ENCODE measurements around the gene DPF3. TPM values are rescaled to one million over a fixed set of nuclear protein-coding genes. Genes with fewer than 3 reads are reported as not detected.

The DPF3 gene
- total and polyA plus RNA-seq, 2 donors (not counting 1 experiment from before 2014, with no cell fraction given): 7.6 to 13.7 TPM

DNA sequence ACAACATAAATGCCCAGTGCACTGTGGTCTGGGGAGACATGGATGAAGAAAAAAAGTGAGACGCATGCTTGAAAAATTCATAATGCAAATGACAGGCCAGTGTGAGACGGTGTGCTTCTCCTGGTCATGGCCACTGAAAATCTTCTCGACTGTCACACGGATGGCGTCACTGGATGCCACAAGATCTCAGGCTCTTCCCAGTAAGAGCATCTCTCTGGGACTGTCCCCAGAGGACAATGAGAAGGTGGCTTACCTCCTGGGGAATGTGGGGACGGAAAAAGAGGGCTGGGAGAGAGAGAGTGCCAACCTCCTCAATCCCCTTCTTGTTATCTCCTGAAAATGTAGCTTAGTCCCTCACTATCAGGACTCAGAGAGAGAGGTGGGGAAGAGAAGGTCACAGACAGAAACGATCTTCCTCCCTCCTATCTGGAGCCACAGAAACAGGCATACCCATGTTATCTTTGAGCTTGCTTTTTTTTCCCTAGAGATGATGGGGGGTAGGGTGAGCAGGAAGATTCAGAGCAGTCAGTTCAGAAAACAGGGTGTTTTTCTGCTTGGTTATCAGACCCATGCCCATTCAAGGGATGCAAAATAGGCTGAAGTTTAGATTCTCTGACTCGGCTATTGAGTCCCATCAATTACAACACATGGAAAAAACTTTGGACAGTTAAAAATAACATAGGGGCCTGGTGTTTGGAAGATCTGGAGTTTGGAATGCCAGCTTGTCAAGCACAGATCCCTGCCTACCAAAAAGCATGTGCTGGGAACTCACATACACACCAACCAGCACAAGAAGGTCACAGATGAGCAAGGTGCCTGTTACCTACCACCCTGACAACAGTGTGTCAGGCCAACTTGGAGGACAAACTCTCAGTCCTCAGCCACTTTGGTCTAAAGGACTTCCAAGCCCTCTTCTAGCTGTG, 24.2 kb downstream of the DPF3 start:
- no peak overlapping the region for H3K4me3 ChIP-seq (replicated peaks in 1 of 4; ENCODE audit: control extremely low read depth in 1 of 4, insufficient read depth in 1 of 4, low read depth in 3 of 4, low read length in 4 of 4)
- H3K4me1 ChIP-seq (ENCODE audit: control insufficient read depth, extremely low read depth, insufficient read depth, low read length): no peaks in the 10 kb centered on the region
- H3K36me3 ChIP-seq (ENCODE audit: control insufficient read depth, insufficient read depth, low read length): no peaks in the 10 kb centered on the region
- H4K20me1 ChIP-seq (ENCODE audit: control insufficient read depth, extremely low read depth, insufficient read depth, low read length): no peaks in the 10 kb centered on the region
- no peaks in the 10 kb centered on the region for H3K27me3 ChIP-seq (ENCODE audit: control insufficient read depth, insufficient read depth, low read length)
- no peak for TF ChIP-seq EZH2 (IDR thresholded peaks at IDR 0.05; ENCODE audit: low read length, missing control alignments)
- TF ChIP-seq, protein P1, sequence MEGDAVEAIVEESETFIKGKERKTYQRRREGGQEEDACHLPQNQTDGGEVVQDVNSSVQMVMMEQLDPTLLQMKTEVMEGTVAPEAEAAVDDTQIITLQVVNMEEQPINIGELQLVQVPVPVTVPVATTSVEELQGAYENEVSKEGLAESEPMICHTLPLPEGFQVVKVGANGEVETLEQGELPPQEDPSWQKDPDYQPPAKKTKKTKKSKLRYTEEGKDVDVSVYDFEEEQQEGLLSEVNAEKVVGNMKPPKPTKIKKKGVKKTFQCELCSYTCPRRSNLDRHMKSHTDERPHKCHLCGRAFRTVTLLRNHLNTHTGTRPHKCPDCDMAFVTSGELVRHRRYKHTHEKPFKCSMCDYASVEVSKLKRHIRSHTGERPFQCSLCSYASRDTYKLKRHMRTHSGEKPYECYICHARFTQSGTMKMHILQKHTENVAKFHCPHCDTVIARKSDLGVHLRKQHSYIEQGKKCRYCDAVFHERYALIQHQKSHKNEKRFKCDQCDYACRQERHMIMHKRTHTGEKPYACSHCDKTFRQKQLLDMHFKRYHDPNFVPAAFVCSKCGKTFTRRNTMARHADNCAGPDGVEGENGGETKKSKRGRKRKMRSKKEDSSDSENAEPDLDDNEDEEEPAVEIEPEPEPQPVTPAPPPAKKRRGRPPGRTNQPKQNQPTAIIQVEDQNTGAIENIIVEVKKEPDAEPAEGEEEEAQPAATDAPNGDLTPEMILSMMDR (conservative IDR thresholded peaks at IDR 0.05 in 1 of 2, IDR thresholded peaks at IDR 0.05 in 1 of 2; ENCODE audit: low read depth in 1 of 2, low read length in 2 of 2): no peak
- H3K9ac ChIP-seq (ENCODE audit: insufficient read depth, low read length): no peak overlapping the region
- no peak for DNase-seq (ENCODE audit: low read depth in 2 of 2)
- H3K27ac ChIP-seq (ENCODE audit: insufficient read depth, low read length): no peak overlapping the region
- H3K79me2 ChIP-seq (ENCODE audit: control insufficient read depth, insufficient read depth, low read length): peaks cover 34% of the 10 kb centered on the region
- no peak overlapping the region for H2AFZ ChIP-seq (ENCODE audit: low read length)
- no peaks in the 10 kb centered on the region for H3K9me3 ChIP-seq (ENCODE audit: control insufficient read depth, insufficient read depth, low read depth, low read length)
- H3K4me2 ChIP-seq (ENCODE audit: extremely low read depth, insufficient read depth, low read length): no peak overlapping the region

DNA sequence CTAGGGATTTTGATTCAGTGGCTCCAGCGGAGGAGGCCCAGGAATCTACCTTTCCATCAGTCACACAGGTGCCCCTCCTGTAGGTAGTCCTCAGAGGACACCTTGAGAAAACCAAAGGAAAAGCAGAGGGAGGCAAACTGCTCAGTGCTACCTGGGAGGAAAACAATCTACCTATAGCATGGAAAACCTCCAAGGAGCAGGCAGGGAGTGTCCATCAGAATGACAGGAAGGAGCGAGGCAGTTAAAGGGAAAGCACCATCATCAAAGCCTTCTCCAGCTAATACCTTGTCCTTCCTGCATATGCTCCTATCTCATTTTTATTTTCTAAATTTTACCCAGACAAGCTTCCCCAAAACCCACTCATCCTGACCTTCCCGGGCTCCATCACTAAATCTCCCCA, 25.4 kb downstream of the DPF3 start:
- TF ChIP-seq, protein P1 (conservative IDR thresholded peaks at IDR 0.05 in 1 of 2, IDR thresholded peaks at IDR 0.05 in 1 of 2; ENCODE audit: low read depth in 1 of 2, low read length in 2 of 2): no peak
- TF ChIP-seq EZH2 (IDR thresholded peaks at IDR 0.05; ENCODE audit: low read length, missing control alignments): no peak
- no peaks in the 10 kb centered on the region for H3K36me3 ChIP-seq (ENCODE audit: control insufficient read depth, insufficient read depth, low read length)
- no peaks in the 10 kb centered on the region for H3K27me3 ChIP-seq (ENCODE audit: control insufficient read depth, insufficient read depth, low read length)
- no peak overlapping the region for H3K9ac ChIP-seq (ENCODE audit: insufficient read depth, low read length)
- H3K79me2 ChIP-seq (ENCODE audit: control insufficient read depth, insufficient read depth, low read length): peaks cover 40% of the 10 kb centered on the region
- no peak overlapping the region for H2AFZ ChIP-seq (ENCODE audit: low read length)
- no peak overlapping the region for H3K4me2 ChIP-seq (ENCODE audit: extremely low read depth, insufficient read depth, low read length)
- H3K27ac ChIP-seq (ENCODE audit: insufficient read depth, low read length): no peak overlapping the region
- peaks cover 1% of the 10 kb centered on the region for H3K4me1 ChIP-seq (ENCODE audit: control insufficient read depth, extremely low read depth, insufficient read depth, low read length)
- no peak for DNase-seq (ENCODE audit: low read depth in 2 of 2)
- H3K4me3 ChIP-seq (replicated peaks in 1 of 4; ENCODE audit: control extremely low read depth in 1 of 4, insufficient read depth in 1 of 4, low read depth in 3 of 4, low read length in 4 of 4): no peak overlapping the region
- no peaks in the 10 kb centered on the region for H4K20me1 ChIP-seq (ENCODE audit: control insufficient read depth, extremely low read depth, insufficient read depth, low read length)
- no peaks in the 10 kb centered on the region for H3K9me3 ChIP-seq (ENCODE audit: control insufficient read depth, insufficient read depth, low read depth, low read length)

DNA sequence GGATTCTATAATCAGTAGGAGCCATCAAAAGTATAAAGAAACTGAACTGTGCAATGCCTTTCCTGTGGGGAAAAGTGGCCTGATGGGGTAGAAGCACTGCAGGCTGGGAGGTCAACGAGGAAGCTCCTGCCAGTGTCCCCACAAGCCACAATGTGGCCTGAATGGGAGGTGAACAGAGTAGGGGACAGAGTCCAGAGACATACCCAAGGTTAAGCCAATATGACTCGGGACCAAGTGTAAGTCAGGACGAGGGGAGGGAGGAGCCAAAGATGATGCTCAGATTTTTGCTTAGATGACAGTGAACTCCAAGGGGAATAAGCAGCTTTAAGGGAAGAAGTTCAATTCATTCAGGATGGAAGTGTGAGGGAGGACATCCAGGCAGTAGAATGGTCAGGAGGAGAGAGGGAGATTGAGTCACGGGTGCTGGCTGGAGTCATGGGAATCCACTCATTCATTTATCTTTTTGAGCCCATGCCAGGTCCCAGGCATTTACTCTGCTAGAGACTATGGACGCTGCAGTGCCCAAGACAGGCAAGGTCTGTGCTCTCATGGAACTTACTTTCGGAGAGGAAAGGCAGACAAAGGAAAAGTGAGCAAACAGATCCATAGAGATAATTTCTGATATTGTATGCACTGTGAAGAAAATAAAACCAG, 29.1 kb downstream of the DPF3 start:
- no peak overlapping the region for H2AFZ ChIP-seq (ENCODE audit: low read length)
- TF ChIP-seq, protein P1 (conservative IDR thresholded peaks at IDR 0.05 in 1 of 2, IDR thresholded peaks at IDR 0.05 in 1 of 2; ENCODE audit: low read depth in 1 of 2, low read length in 2 of 2): no peak
- TF ChIP-seq EZH2 (IDR thresholded peaks at IDR 0.05; ENCODE audit: low read length, missing control alignments): no peak
- H4K20me1 ChIP-seq (ENCODE audit: control insufficient read depth, extremely low read depth, insufficient read depth, low read length): no peaks in the 10 kb centered on the region
- no peak overlapping the region for H3K9ac ChIP-seq (ENCODE audit: insufficient read depth, low read length)
- peak in 1 of 2 donors; percentile 49 for DNase-seq (ENCODE audit: low read depth in 2 of 2)
- H3K27me3 ChIP-seq (ENCODE audit: control insufficient read depth, insufficient read depth, low read length): no peaks in the 10 kb centered on the region
- no peak overlapping the region for H3K4me3 ChIP-seq (replicated peaks in 1 of 4; ENCODE audit: control extremely low read depth in 1 of 4, insufficient read depth in 1 of 4, low read depth in 3 of 4, low read length in 4 of 4)
- peaks cover 2% of the 10 kb centered on the region for H3K36me3 ChIP-seq (ENCODE audit: control insufficient read depth, insufficient read depth, low read length)
- peaks cover 3% of the 10 kb centered on the region for H3K4me1 ChIP-seq (ENCODE audit: control insufficient read depth, extremely low read depth, insufficient read depth, low read length)
- peaks cover 34% of the 10 kb centered on the region for H3K79me2 ChIP-seq (ENCODE audit: control insufficient read depth, insufficient read depth, low read length)
- no peak overlapping the region for H3K27ac ChIP-seq (ENCODE audit: insufficient read depth, low read length)
- no peak overlapping the region for H3K4me2 ChIP-seq (ENCODE audit: extremely low read depth, insufficient read depth, low read length)
- no peaks in the 10 kb centered on the region for H3K9me3 ChIP-seq (ENCODE audit: control insufficient read depth, insufficient read depth, low read depth, low read length)

Data from fibroblast of lung (primary cell).